Measurements from ENCODE around the gene TRNP1. TPM values are rescaled to one million over a fixed set of nuclear protein-coding genes. Genes with fewer than 3 reads are reported as not detected.
"Not testable (repeated sequence)": the region's sequence is repeated elsewhere in the genome, so short reads cannot be mapped to it uniquely, and the experiment has no call there.

TRNP1 gene
- 10 to 100 TPM in 4 of 8 experiments, 1 to 10 TPM in 4; 4.5 to 32.1 (median 15.9) TPM for total RNA-seq

GRCh38 chr1:26993237-26994019 lies at the start of gene TRNP1:
TRNP1 (plus strand) TSS chr1:26993692; CDS start chr1:26993787, 95 bp downstream.
- in situ Hi-C loops (cut with MboI; ENCODE audit: low pct_unique_long_range_greater_than_20kb in 2 of 9, low sequenced_read_pairs in 9 of 9, unreplicated experiment in 9 of 9), result no loop called here
- peak within 1 kb of the TSS; percentile 46 to 85 (median 70) for H3K4me3 ChIP-seq
- 0 to 7% (median 0%) methylated on average over 2 to 7 of the region's 61 CpGs; no CpG with 5 or more reads in 5 of the 10 experiments for WGBS, 10 experiments
- peak within 1 kb of the TSS; percentile 36 to 50 for H3K27ac ChIP-seq
- peak; percentile 50 to 86 (median 82) for ATAC-seq (replicated peaks in 6 of 8)
- H3K4me1 ChIP-seq (replicated peaks in 1 of 2), result peaks cover 13 to 22% of the 10 kb centered on the region in 2 donors

GRCh38 chr1:26945138-26945537 lies 48.4 kb upstream of the TRNP1 start:
- in situ Hi-C loops (cut with MboI; ENCODE audit: low pct_unique_long_range_greater_than_20kb in 2 of 9, low sequenced_read_pairs in 9 of 9, unreplicated experiment in 9 of 9), result no loop called here
- no peak for ATAC-seq (replicated peaks in 6 of 8)
- H3K27ac ChIP-seq, result no peak overlapping the region
- 57 to 100% (median 70%) methylated on average over 1 to 2 of the region's 2 CpGs; no CpG with 5 or more reads in 6 of the 10 experiments for WGBS, 10 experiments
- H3K4me1 ChIP-seq (replicated peaks in 1 of 2), result peaks cover 0 to under 1% of the 10 kb centered on the region in 2 donors
- no peak overlapping the region for H3K4me3 ChIP-seq

- H3K27ac ChIP-seq, result no peak overlapping the region
- in situ Hi-C loops (cut with MboI; ENCODE audit: low pct_unique_long_range_greater_than_20kb in 2 of 9, low sequenced_read_pairs in 9 of 9, unreplicated experiment in 9 of 9), result no loop called here
- no peak overlapping the region for H3K4me3 ChIP-seq
- ATAC-seq (replicated peaks in 6 of 8), result no peak
- H3K4me1 ChIP-seq (replicated peaks in 1 of 2), result peaks cover 0 to 6% of the 10 kb centered on the region in 2 donors
- WGBS, 10 experiments, result 40 to 100% (median 79%) methylated on average over 1 to 5 of the region's 8 CpGs; no CpG with 5 or more reads in 6 of the 10 experiments
These were observed 47.8 kb upstream of the TRNP1 start for GRCh38 chr1:26945728-26946127.

GRCh38 chr1:26946270-26946669 lies 47.2 kb upstream of the TRNP1 start:
- no peak for ATAC-seq (replicated peaks in 6 of 8)
- WGBS, 10 experiments, result 60 to 100% (median 96%) methylated on average over 1 to 4 of the region's 4 CpGs; no CpG with 5 or more reads in 3 of the 10 experiments

GRCh38 chr1:26948725-26949057 lies 44.8 kb upstream of the TRNP1 start:
- H3K27ac ChIP-seq; H3K4me3 ChIP-seq; in situ Hi-C loops (cut with MboI; ENCODE audit: low pct_unique_long_range_greater_than_20kb in 2 of 9, low sequenced_read_pairs in 9 of 9, unreplicated experiment in 9 of 9); H3K4me1 ChIP-seq (replicated peaks in 1 of 2); ATAC-seq (replicated peaks in 6 of 8): not testable (repeated sequence)
- WGBS, 10 experiments, result 85 to 100% (median 90%) methylated on average over 2 to 13 of the region's 16 CpGs; no CpG with 5 or more reads in 1 of the 10 experiments

More at GRCh38 chr1:26946270-26946669, 47.2 kb upstream of the TRNP1 start:
- Histone ChIP-seq H3K4me3 (no peak overlapping the region), H3K27ac (no peak overlapping the region), H3K4me1 (replicated peaks in 1 of 2) (peaks cover 0 to 7% of the 10 kb centered on the region in 2 donors)
- in situ Hi-C loops (cut with MboI; ENCODE audit: low pct_unique_long_range_greater_than_20kb in 2 of 9, low sequenced_read_pairs in 9 of 9, unreplicated experiment in 9 of 9), result no loop called here

GRCh38 chr1:26949266-26949925 lies 44.1 kb upstream of the TRNP1 start:
- Histone ChIP-seq H3K4me3 (no peak overlapping the region), H3K27ac (no peak overlapping the region), H3K4me1 (replicated peaks in 1 of 2) (peaks cover 0 to 7% of the 10 kb centered on the region in 2 donors)
- peak in 1 of 8 experiments; percentile 9 for ATAC-seq (replicated peaks in 6 of 8)
- WGBS, 10 experiments, result 50 to 100% (median 80%) methylated on average over 1 of the region's 1 CpG; no CpG with 5 or more reads in 7 of the 10 experiments
- in situ Hi-C loops (cut with MboI; ENCODE audit: low pct_unique_long_range_greater_than_20kb in 2 of 9, low sequenced_read_pairs in 9 of 9, unreplicated experiment in 9 of 9), result no loop called here

GRCh38 chr1:26949926-26950319 lies 43.6 kb upstream of the TRNP1 start:
- in situ Hi-C loops (cut with MboI; ENCODE audit: low pct_unique_long_range_greater_than_20kb in 2 of 9, low sequenced_read_pairs in 9 of 9, unreplicated experiment in 9 of 9), result no loop called here
- ATAC-seq (replicated peaks in 6 of 8), result peak in 4 of 8 experiments; percentile 11 to 26 (median 24)
- H3K4me3 ChIP-seq, result no peak overlapping the region
- H3K27ac ChIP-seq, result no peak overlapping the region
- H3K4me1 ChIP-seq (replicated peaks in 1 of 2), result peaks cover 0 to 7% of the 10 kb centered on the region in 2 donors
- WGBS, 10 experiments, result 80 to 100% (median 92%) methylated on average over 1 to 3 of the region's 3 CpGs; no CpG with 5 or more reads in 6 of the 10 experiments

GRCh38 chr1:26950602-26951001 lies 42.9 kb upstream of the TRNP1 start:
- peak; percentile 28 to 80 (median 42) for ATAC-seq (replicated peaks in 6 of 8)
- H3K27ac ChIP-seq, result no peak overlapping the region
- in situ Hi-C loops (cut with MboI; ENCODE audit: low pct_unique_long_range_greater_than_20kb in 2 of 9, low sequenced_read_pairs in 9 of 9, unreplicated experiment in 9 of 9), result no loop called here
- no peak overlapping the region for H3K4me3 ChIP-seq
- WGBS, 10 experiments, result 28 to 45% (median 31%) methylated on average over 2 to 8 of the region's 8 CpGs; no CpG with 5 or more reads in 6 of the 10 experiments
- peaks cover 0 to 7% of the 10 kb centered on the region in 2 donors for H3K4me1 ChIP-seq (replicated peaks in 1 of 2)

GRCh38 chr1:26951216-26951615 lies 42.3 kb upstream of the TRNP1 start:
- WGBS, 10 experiments, result 80 to 96% (median 80%) methylated on average over 1 to 12 of the region's 14 CpGs; no CpG with 5 or more reads in 7 of the 10 experiments
- in situ Hi-C loops (cut with MboI; ENCODE audit: low pct_unique_long_range_greater_than_20kb in 2 of 9, low sequenced_read_pairs in 9 of 9, unreplicated experiment in 9 of 9), result no loop called here
- Histone ChIP-seq H3K4me1 (replicated peaks in 1 of 2) (peaks cover 0 to 7% of the 10 kb centered on the region in 2 donors), H3K27ac (no peak overlapping the region), H3K4me3 (no peak overlapping the region)
- peak in 4 of 8 experiments; percentile 7 to 33 (median 12) for ATAC-seq (replicated peaks in 6 of 8)

GRCh38 chr1:26951821-26952497 lies 41.5 kb upstream of the TRNP1 start:
- Histone ChIP-seq H3K27ac (no peak overlapping the region), H3K4me1 (replicated peaks in 1 of 2) (peaks cover 0 to 7% of the 10 kb centered on the region in 2 donors), H3K4me3 (no peak overlapping the region)
- 76 to 88% (median 78%) methylated on average over 3 to 8 of the region's 24 CpGs; no CpG with 5 or more reads in 6 of the 10 experiments for WGBS, 10 experiments
- in situ Hi-C loops (cut with MboI; ENCODE audit: low pct_unique_long_range_greater_than_20kb in 2 of 9, low sequenced_read_pairs in 9 of 9, unreplicated experiment in 9 of 9), result no loop called here
- peak in 3 of 8 experiments; percentile 6 to 21 (median 8) for ATAC-seq (replicated peaks in 6 of 8)

- Histone ChIP-seq H3K4me1 (replicated peaks in 1 of 2) (peaks cover 0 to 7% of the 10 kb centered on the region in 2 donors), H3K27ac (no peak overlapping the region), H3K4me3 (no peak overlapping the region)
- ATAC-seq (replicated peaks in 6 of 8), result no peak
- in situ Hi-C loops (cut with MboI; ENCODE audit: low pct_unique_long_range_greater_than_20kb in 2 of 9, low sequenced_read_pairs in 9 of 9, unreplicated experiment in 9 of 9), result no loop called here
- WGBS, 10 experiments, result 31 to 100% (median 88%) methylated on average over 2 to 5 of the region's 5 CpGs; no CpG with 5 or more reads in 2 of the 10 experiments
These were observed 40.1 kb upstream of the TRNP1 start for GRCh38 chr1:26953374-26953773.

GRCh38 chr1:26956321-26956720 lies 37.2 kb upstream of the TRNP1 start:
- H3K4me3 ChIP-seq, result no peak overlapping the region
- no peak overlapping the region for H3K27ac ChIP-seq
- no peak for ATAC-seq (replicated peaks in 6 of 8)
- 12 to 70% (median 47%) methylated on average over 2 to 3 of the region's 3 CpGs; no CpG with 5 or more reads in 1 of the 10 experiments for WGBS, 10 experiments
- peaks cover 0 to 9% of the 10 kb centered on the region in 2 donors for H3K4me1 ChIP-seq (replicated peaks in 1 of 2)
- in situ Hi-C loops (cut with MboI; ENCODE audit: low pct_unique_long_range_greater_than_20kb in 2 of 9, low sequenced_read_pairs in 9 of 9, unreplicated experiment in 9 of 9), result no loop called here

All from motor neuron (in vitro differentiated cells).